HepG2 (cell line): Measurements from ENCODE around the gene PTH1R. TPM values are rescaled to one million over a fixed set of nuclear protein-coding genes. Genes with fewer than 3 reads are reported as not detected.

ENCODE experiments used
- ATAC-seq: fragments of 200-7000 bp; cut with Tn5 transposase; 3 replicates; pipeline ENCODE4 v1.9.1; 2020; ENCODE audit warnings: mild to moderate bottlenecking, moderate library complexity
- BruUV-seq: library from RNA; stranded (reverse); fragments of 400-500 nt; replicated peaks from 2 replicates; lab custom pipeline; 2021; lab: Mats Ljungman, UMichigan
- CTCF ChIA-PET: fragments of 300-600 bp; formaldehyde crosslinking; extraction: SDS; loops from one replicate; lab custom pipeline; 2021; ENCODE audit warnings: low total read pairs, inconsistent platforms, low intra/inter-chr PET ratio; lab: Yijun Ruan, JAX
- POLR2A ChIA-PET: fragments of 350-600 bp; sonication (Branson Sonifier 250); formaldehyde crosslinking; loops from one replicate; lab custom pipeline; 2020; ENCODE audit warnings: antibody characterized with exemption, inconsistent platforms; lab: Yijun Ruan, JAX
- DNase-seq: peaks from one replicate; pipeline ENCODE4 v3.0.0-alpha.2; 2015; ENCODE audit warnings: low spot score
- FAIRE-seq: peaks from 3 replicates; lab custom pipeline; 2011; peaks lifted over from hg19 to GRCh38; lab: Jason Lieb, UNC
- H2AFZ ChIP-seq: one replicate; pipeline ENCODE4 v1.6.1; 2011; ENCODE audit warnings: low read length, inconsistent platforms
- H3K27ac ChIP-seq: fragments of 300-600 bp; 3 replicates; pipeline ENCODE4 v1.8.0; 2011; ENCODE audit warnings: mixed run types, mild to moderate bottlenecking, mixed read lengths, low read length, inconsistent platforms; ENCODE audit not compliant: insufficient read depth; ENCODE audit errors: extremely low read length
- H3K27me3 ChIP-seq, 2 experiments: fragments of 200-600 bp in 1 of 2; 2 replicates in 1 of 2; 3 replicates in 1 of 2; pipeline versions ENCODE4 v1.6.0 to v1.8.0; 2011; ENCODE audit warnings: low read length in 2 of 2, mild to moderate bottlenecking in 2 of 2, moderate library complexity in 2 of 2, inconsistent platforms in 1 of 2; ENCODE audit not compliant: insufficient read depth in 2 of 2, control insufficient read depth in 1 of 2
- H3K36me3 ChIP-seq, 2 experiments: fragments of 200-600 bp in 1 of 2; replicated peaks in 1 of 2; 2 replicates in 1 of 2; 3 replicates in 1 of 2; pipeline versions ENCODE4 v1.5.1 to v1.8.0; 2011; ENCODE audit warnings: low read length in 2 of 2, inconsistent platforms in 1 of 2; ENCODE audit not compliant: insufficient read depth in 2 of 2, control insufficient read depth in 1 of 2
- H3K4me1 ChIP-seq: 2 replicates; pipeline ENCODE4 v1.5.1; 2012; ENCODE audit warnings: low read length, inconsistent platforms; ENCODE audit not compliant: insufficient read depth
- H3K4me2 ChIP-seq: 2 replicates; pipeline ENCODE4 v1.6.0; 2011; ENCODE audit warnings: low read depth, low read length, inconsistent platforms
- H3K4me3 ChIP-seq, 3 experiments: fragments of 200-600 bp in 1 of 3; sonication (generic), shearing (Covaris generic) in 1 of 3; replicated peaks in 1 of 3; 2 replicates each; pipeline ENCODE4 v1.5.1; 2011 to 2016; ENCODE audit warnings: low read length in 3 of 3, inconsistent platforms in 2 of 3, low read depth in 2 of 3, mild to moderate bottlenecking in 2 of 3, control low read depth in 1 of 3, mixed read lengths in 1 of 3; ENCODE audit not compliant: insufficient read depth in 1 of 3
- H3K79me2 ChIP-seq: one replicate; pipeline ENCODE4 v1.6.1; 2011; ENCODE audit warnings: low read length, inconsistent platforms; ENCODE audit not compliant: insufficient read depth
- H3K9ac ChIP-seq: 2 replicates; pipeline ENCODE4 v1.6.0; 2011; ENCODE audit warnings: mild to moderate bottlenecking, low read depth, low read length, inconsistent platforms; ENCODE audit not compliant: insufficient read depth
- H3K9me3 ChIP-seq: 2 replicates; pipeline ENCODE4 v1.5.1; 2012; ENCODE audit warnings: mild to moderate bottlenecking, low read length
- H4K20me1 ChIP-seq: 2 replicates; pipeline ENCODE4 v1.6.0; 2011; ENCODE audit warnings: inconsistent platforms, mild to moderate bottlenecking, low read length, moderate library complexity; ENCODE audit not compliant: insufficient read depth
- CEBPZ ChIP-seq: IDR thresholded peaks from 2 replicates; pipeline ENCODE4 v1.6.1; 2012; ENCODE audit warnings: low read length, improper control_type of control experiment
- HHEX ChIP-seq: IDR thresholded peaks from 2 replicates; pipeline ENCODE4 v1.6.1; 2016; ENCODE audit warnings: control low read depth
- PHF5A ChIP-seq: IDR thresholded peaks from one replicate; pipeline ENCODE4 v1.6.1; 2018; ENCODE audit warnings: low read depth, missing genetic modification reagents; ENCODE audit not compliant: unreplicated experiment
- SNAPC5 ChIP-seq: sonication (generic); formaldehyde crosslinking; IDR thresholded peaks from 2 replicates; pipeline ENCODE4 v1.8.1; 2023; ENCODE audit warnings: mild to moderate bottlenecking, missing genetic modification reagents, borderline replicate concordance
- SP1 ChIP-seq, 2 experiments: fragments of 450-650 bp in 1 of 2; sonication (generic) in 1 of 2; formaldehyde crosslinking in 1 of 2; IDR thresholded peaks; 2 replicates each; pipeline versions ENCODE4 v1.4.0 to v1.6.1; 2016 to 2020; ENCODE audit warnings: missing genetic modification reagents in 1 of 2
- ZNF121 ChIP-seq: sonication (generic); formaldehyde crosslinking; IDR thresholded peaks from 2 replicates; pipeline ENCODE4 v1.5.0; 2020; ENCODE audit warnings: mild to moderate bottlenecking, missing genetic modification reagents
- ZNF282 ChIP-seq: fragments of 450-650 bp; IDR thresholded peaks from 2 replicates; pipeline ENCODE4 v1.6.1; 2018; ENCODE audit not compliant: partially characterized antibody
- ZNF33B ChIP-seq: sonication (generic); formaldehyde crosslinking; IDR thresholded peaks from 2 replicates; pipeline ENCODE4 v1.5.1; 2020; ENCODE audit warnings: mild to moderate bottlenecking, missing genetic modification reagents
- WGBS: methylation state at CpG from one replicate; pipeline ENCODE4 v1.1.6; 2017; ENCODE audit warnings: low lambda C conversion rate; 5-methylcytosine and 5-hydroxymethylcytosine counted together
- in situ Hi-C: cut with HindIII; loops from 2 replicates; pipeline ENCODE4 v1.10.0; 2017; ENCODE audit warnings: low pct_unique_long_range_greater_than_20kb; ENCODE audit not compliant: extremely low pct_ligation_motif_present
- intact Hi-C: fragments of 100-400 bp; cut with micrococcal nuclease; formaldehyde crosslinking; loops from one replicate; pipeline ENCODE4 v1.10.0; 2022; ENCODE audit not compliant: unreplicated experiment
- polyA plus RNA-seq, 8 experiments: library from polyadenylated mRNA; depleted of rRNA in 3 of 8; stranded (reverse) in 7 of 8; unstranded in 1 of 8; fragments of >200 nt; fragmentation: Illumina TruSeq in 4 of 8; extraction: Trizol in 4 of 8; gene quantifications; 2 replicates each; pipeline versions ENCODE4 v1.2.1 to v1.2.3, GENCODE V29; 2011 to 2016; ENCODE audit warnings: low read depth in 4 of 8, missing spikeins in 1 of 8, mixed read lengths in 1 of 8; ENCODE audit not compliant: insufficient read depth in 1 of 8
- total RNA-seq, 5 experiments: library from RNA; depleted of rRNA; stranded (reverse); fragments of >200 nt; fragmentation: Illumina TruSeq; extraction: Trizol; gene quantifications; 2 replicates each; pipeline ENCODE4 v1.2.3, GENCODE V29; 2016; ENCODE audit warnings: low read depth in 1 of 5

Gene PTH1R
- total and polyA plus RNA-seq, 2 of the 13 experiments (the other 11 are each of a cell fraction or from before 2014, with no cell fraction given): not detected

GRCh38 chr3:46950177-46950576 lies 72.7 kb downstream of the PTH1R start:
- Histone ChIP-seq H3K27me3 (no peaks in the 10 kb centered on the region), H3K36me3 (peaks cover 0 to 8% of the 10 kb centered on the region in 2 experiments; a peak in 2 of 5 replicates), H3K9me3 (no peaks in the 10 kb centered on the region), H3K27ac (no peak overlapping the region), H3K4me3 (no peak overlapping the region), H3K79me2 (peaks cover 93% of the 10 kb centered on the region), H3K4me2 (no peak overlapping the region), H4K20me1 (peaks cover 61% of the 10 kb centered on the region), H3K9ac (no peak overlapping the region), H2AFZ (no peak overlapping the region), H3K4me1 (peaks cover 81% of the 10 kb centered on the region)
- ChIA-PET POLR2A (interaction anchor here (1.2 kb wide), 2 partner anchors 20 to 30 kb away, joined by 3 to 5 read pairs; partner anchors contain the start of gene NBEAL2), CTCF (no interaction called here)
- in situ Hi-C loops: no loop called here
- BruUV-seq: no TSS peak
- TF ChIP-seq PHF5A (no peak), SP1 (IDR thresholded peaks at IDR 0.05) (no peak), SP1 (CRISPR knock-in tag; IDR thresholded peaks at IDR 0.05) (no peak), ZNF282 (no peak), HHEX (CRISPR knock-in tag) (no peak), ZNF33B (no peak), SNAPC5 (no peak), ZNF121 (CRISPR knock-in tag) (peak; percentile 74), CEBPZ (no peak)
- ATAC-seq (no peak), FAIRE-seq (no peak), DNase-seq (no peak)
- intact Hi-C loops: no loop called here
- WGBS: 100% methylated on average over 2 of the region's 2 CpGs
